ENCODE data around the gene FAM162A. TPM values are rescaled to one million over a fixed set of nuclear protein-coding genes. Genes with fewer than 3 reads are reported as not detected.
"Not testable (repeated sequence)": the region's sequence is repeated elsewhere in the genome, so short reads cannot be mapped to it uniquely, and the experiment has no call there.

Gene FAM162A
- total and polyA plus RNA-seq, 4 donors, result 19.2 to 111 (median 32.5) TPM

DNA sequence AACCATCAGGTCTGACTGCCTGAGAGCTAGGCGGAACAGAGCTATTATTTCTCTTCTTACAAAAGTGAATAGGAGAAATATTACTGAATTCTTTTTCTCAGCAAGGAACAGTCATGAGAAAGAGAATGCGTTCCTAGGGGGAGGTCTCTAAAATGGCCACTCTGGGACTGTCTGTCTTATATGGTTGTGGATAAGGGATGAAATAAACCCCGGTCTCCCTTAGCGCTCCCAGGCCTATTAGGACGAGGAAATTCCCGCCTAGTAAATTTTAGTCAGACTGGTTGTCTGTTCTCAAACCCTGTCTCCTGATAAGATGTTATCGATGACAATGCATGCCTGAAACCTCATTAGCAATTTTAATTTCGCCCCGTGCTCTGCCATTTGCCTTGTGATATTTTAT is 52.0 kb downstream of the FAM162A start:
- Histone ChIP-seq H3K36me3 (ENCODE audit: control insufficient read depth in 4 of 4, insufficient read depth in 4 of 4, low read length in 4 of 4) (peaks cover 23 to 48% (median 37%) of the 10 kb centered on the region in 4 donors), H3K27me3 (ENCODE audit: control insufficient read depth in 3 of 3, insufficient read depth in 3 of 3, low read length in 2 of 3) (no peaks in the 10 kb centered on the region), H3K9me3 (ENCODE audit: control insufficient read depth in 4 of 4, insufficient read depth in 3 of 4, low read length in 3 of 4) (peaks cover 0 to 10% (median 0%) of the 10 kb centered on the region in 4 donors), H3K4me3 (no peak overlapping the region), H3K27ac (ENCODE audit: low read depth in 1 of 2, low read length in 1 of 2) (no peak overlapping the region), H3K9ac (ENCODE audit: insufficient read depth in 1 of 2, low read length in 2 of 2) (no peak overlapping the region), H3K4me1 (ENCODE audit: control insufficient read depth in 5 of 5, insufficient read depth in 5 of 5, low read length in 5 of 5) (no peaks in the 10 kb centered on the region)
- no peak for ATAC-seq (ENCODE audit: insufficient read depth, low FRiP score)
- no peak for DNase-seq
- TF ChIP-seq, protein P1, sequence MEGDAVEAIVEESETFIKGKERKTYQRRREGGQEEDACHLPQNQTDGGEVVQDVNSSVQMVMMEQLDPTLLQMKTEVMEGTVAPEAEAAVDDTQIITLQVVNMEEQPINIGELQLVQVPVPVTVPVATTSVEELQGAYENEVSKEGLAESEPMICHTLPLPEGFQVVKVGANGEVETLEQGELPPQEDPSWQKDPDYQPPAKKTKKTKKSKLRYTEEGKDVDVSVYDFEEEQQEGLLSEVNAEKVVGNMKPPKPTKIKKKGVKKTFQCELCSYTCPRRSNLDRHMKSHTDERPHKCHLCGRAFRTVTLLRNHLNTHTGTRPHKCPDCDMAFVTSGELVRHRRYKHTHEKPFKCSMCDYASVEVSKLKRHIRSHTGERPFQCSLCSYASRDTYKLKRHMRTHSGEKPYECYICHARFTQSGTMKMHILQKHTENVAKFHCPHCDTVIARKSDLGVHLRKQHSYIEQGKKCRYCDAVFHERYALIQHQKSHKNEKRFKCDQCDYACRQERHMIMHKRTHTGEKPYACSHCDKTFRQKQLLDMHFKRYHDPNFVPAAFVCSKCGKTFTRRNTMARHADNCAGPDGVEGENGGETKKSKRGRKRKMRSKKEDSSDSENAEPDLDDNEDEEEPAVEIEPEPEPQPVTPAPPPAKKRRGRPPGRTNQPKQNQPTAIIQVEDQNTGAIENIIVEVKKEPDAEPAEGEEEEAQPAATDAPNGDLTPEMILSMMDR (IDR thresholded peaks at IDR 0.05; ENCODE audit: control extremely low read depth, extremely low read depth), result no peak
- 93 to 98% methylated on average over 9 of the region's 9 CpGs for WGBS, 2 donors

DNA sequence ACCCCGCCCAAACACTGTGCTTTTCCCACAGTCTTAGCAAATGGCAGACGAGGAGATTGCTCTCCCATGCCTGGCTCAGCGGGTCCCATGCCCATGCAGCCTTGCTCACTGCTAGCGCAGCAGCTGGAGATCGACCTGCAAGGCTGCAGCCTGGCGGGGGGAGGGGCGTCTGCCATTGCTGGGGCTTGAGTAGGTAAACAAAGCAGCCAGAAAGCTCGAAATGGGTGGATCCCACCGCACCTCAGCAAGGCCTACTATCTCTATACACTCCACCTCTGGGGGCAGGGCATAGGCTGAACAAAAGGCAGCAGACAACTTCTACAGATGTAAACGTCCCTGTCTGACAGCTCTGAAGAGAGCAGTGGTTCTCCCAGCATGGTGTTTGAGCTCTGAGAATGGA is 59.1 kb downstream of the FAM162A start:
- 89 to 92% methylated on average over 10 of the region's 10 CpGs for WGBS, 2 donors
- no peaks in the 10 kb centered on the region for H3K27me3 ChIP-seq (ENCODE audit: control insufficient read depth in 3 of 3, insufficient read depth in 3 of 3, low read length in 2 of 3)
- ATAC-seq (ENCODE audit: insufficient read depth, low FRiP score), result no peak
- no peak overlapping the region for H3K9ac ChIP-seq (ENCODE audit: insufficient read depth in 1 of 2, low read length in 2 of 2)
- H3K4me1 ChIP-seq (ENCODE audit: control insufficient read depth in 5 of 5, insufficient read depth in 5 of 5, low read length in 5 of 5), result no peaks in the 10 kb centered on the region
- TF ChIP-seq, protein P1 (IDR thresholded peaks at IDR 0.05; ENCODE audit: control extremely low read depth, extremely low read depth), result no peak
- H3K4me3 ChIP-seq, result no peak overlapping the region
- DNase-seq, result no peak
- H3K9me3 ChIP-seq (ENCODE audit: control insufficient read depth in 4 of 4, insufficient read depth in 3 of 4, low read length in 3 of 4), result peaks cover 0 to 3% (median 1%) of the 10 kb centered on the region in 4 donors
- H3K36me3 ChIP-seq (ENCODE audit: control insufficient read depth in 4 of 4, insufficient read depth in 4 of 4, low read length in 4 of 4), result peaks cover 18 to 35% (median 24%) of the 10 kb centered on the region in 4 donors
- no peak overlapping the region for H3K27ac ChIP-seq (ENCODE audit: low read depth in 1 of 2, low read length in 1 of 2)

DNA sequence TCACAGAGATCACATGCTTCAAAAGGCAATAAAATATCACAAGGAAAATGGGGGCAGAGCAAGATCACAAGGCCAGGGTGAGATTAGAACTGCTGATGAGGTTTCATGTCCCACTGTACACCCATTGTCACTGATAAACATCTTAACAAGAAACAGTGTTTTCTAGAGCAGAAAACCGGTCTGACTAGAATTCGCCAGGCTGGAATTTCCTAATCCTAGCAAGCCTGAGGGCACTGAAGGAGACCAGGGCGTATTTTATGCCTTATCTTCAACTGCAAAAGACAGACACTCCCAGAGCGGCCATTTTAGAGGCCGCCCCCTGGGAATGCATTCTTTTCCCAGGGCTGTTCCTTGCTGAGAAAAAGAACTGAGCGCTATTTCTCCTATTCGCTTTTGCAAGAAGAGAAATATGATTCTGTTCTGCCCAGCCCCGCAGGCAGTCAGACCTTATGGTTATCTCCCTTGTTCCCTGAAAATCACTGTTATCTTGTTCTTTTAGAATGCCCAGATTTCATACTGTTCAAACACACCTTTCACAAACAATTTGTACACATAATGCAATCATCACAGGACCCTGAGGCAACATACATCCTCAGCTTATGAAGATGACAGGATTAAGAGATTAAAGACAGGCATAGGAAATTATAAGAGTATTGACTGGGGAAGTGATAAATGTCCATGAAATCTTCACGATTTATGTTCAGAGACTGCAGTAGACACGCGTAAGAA is 59.9 kb downstream of the FAM162A start:
- WGBS, 2 donors, result 93 to 96% methylated on average over 11 of the region's 11 CpGs
- not testable (repeated sequence) for H3K9me3 ChIP-seq (ENCODE audit: control insufficient read depth in 4 of 4, insufficient read depth in 3 of 4, low read length in 3 of 4)

DNA sequence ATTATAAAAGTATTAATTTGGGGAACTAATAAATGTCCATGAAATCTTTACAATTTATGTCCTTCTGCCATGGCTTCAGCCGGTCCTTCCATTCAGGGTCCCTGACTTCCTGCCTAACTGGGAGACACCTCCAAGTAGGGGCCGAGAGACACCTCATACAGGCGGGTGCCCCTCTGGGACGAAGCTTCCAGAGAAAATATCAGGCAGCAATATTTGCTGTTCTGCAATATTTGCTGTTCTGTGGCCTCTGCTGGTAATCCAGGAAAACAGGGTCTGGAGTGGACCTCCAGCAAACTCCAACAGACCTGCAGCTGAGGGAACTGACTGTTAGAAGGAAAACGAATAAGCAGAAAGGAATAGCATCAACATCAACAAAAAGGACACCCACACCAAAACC is 60.5 kb downstream of the FAM162A start:
- not testable (repeated sequence) for H3K27me3 ChIP-seq (ENCODE audit: control insufficient read depth in 3 of 3, insufficient read depth in 3 of 3, low read length in 2 of 3); H3K27ac ChIP-seq (ENCODE audit: low read depth in 1 of 2, low read length in 1 of 2); H3K9me3 ChIP-seq (ENCODE audit: control insufficient read depth in 4 of 4, insufficient read depth in 3 of 4, low read length in 3 of 4); ATAC-seq (ENCODE audit: insufficient read depth, low FRiP score); H3K4me3 ChIP-seq; H3K9ac ChIP-seq (ENCODE audit: insufficient read depth in 1 of 2, low read length in 2 of 2); DNase-seq; H3K4me1 ChIP-seq (ENCODE audit: control insufficient read depth in 5 of 5, insufficient read depth in 5 of 5, low read length in 5 of 5)
- H3K36me3 ChIP-seq (ENCODE audit: control insufficient read depth in 4 of 4, insufficient read depth in 4 of 4, low read length in 4 of 4), result peaks cover 16 to 37% (median 31%) of the 10 kb centered on the region in 4 donors
- 97 to 98% methylated on average over 5 of the region's 5 CpGs for WGBS, 2 donors

More for the DNA sequence above, 59.9 kb downstream of the FAM162A start:
- H3K27ac ChIP-seq (ENCODE audit: low read depth in 1 of 2, low read length in 1 of 2); H3K27me3 ChIP-seq (ENCODE audit: control insufficient read depth in 3 of 3, insufficient read depth in 3 of 3, low read length in 2 of 3); H3K4me3 ChIP-seq; H3K4me1 ChIP-seq (ENCODE audit: control insufficient read depth in 5 of 5, insufficient read depth in 5 of 5, low read length in 5 of 5); ATAC-seq (ENCODE audit: insufficient read depth, low FRiP score); H3K9ac ChIP-seq (ENCODE audit: insufficient read depth in 1 of 2, low read length in 2 of 2): not testable (repeated sequence)
- peak in 1 of 3 donors; percentile 3 for DNase-seq
- peaks cover 18 to 33% (median 28%) of the 10 kb centered on the region in 4 donors for H3K36me3 ChIP-seq (ENCODE audit: control insufficient read depth in 4 of 4, insufficient read depth in 4 of 4, low read length in 4 of 4)

DNA sequence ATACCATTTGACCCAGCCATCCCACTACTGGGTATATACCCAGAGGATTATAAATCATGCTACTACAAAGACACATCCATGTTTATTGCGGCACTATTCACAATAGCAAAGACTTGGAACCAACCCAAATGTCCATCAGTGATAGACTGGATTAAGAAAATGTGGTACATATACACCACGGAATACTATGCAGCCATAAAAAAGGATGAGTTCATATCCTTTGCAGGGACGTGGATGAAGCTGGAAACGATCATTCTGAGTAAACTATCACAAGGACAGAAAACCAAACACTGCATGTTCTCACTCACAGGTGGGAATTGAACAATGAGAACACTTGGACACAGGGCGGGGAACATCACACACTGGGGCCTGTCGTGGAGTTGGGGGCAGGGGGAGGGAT is 64.2 kb downstream of the FAM162A start:
- 96 to 98% methylated on average over 6 of the region's 6 CpGs for WGBS, 2 donors
- H3K4me1 ChIP-seq (ENCODE audit: control insufficient read depth in 5 of 5, insufficient read depth in 5 of 5, low read length in 5 of 5); H3K9ac ChIP-seq (ENCODE audit: insufficient read depth in 1 of 2, low read length in 2 of 2); H3K27ac ChIP-seq (ENCODE audit: low read depth in 1 of 2, low read length in 1 of 2); DNase-seq; H3K4me3 ChIP-seq; H3K9me3 ChIP-seq (ENCODE audit: control insufficient read depth in 4 of 4, insufficient read depth in 3 of 4, low read length in 3 of 4); H3K27me3 ChIP-seq (ENCODE audit: control insufficient read depth in 3 of 3, insufficient read depth in 3 of 3, low read length in 2 of 3); ATAC-seq (ENCODE audit: insufficient read depth, low FRiP score): not testable (repeated sequence)
- H3K36me3 ChIP-seq (ENCODE audit: control insufficient read depth in 4 of 4, insufficient read depth in 4 of 4, low read length in 4 of 4), result peaks cover 6 to 46% (median 32%) of the 10 kb centered on the region in 4 donors

Measured in lung (tissue), 12 donors.